Islet of Langerhans (tissue), 1 donor: ENCODE results near the gene PPIF.

Experiments
- FAIRE-seq: peaks from one replicate; lab custom pipeline; 2011; peaks lifted over from hg19 to GRCh38; lab: Jason Lieb, UNC

PPIF gene

DNA sequence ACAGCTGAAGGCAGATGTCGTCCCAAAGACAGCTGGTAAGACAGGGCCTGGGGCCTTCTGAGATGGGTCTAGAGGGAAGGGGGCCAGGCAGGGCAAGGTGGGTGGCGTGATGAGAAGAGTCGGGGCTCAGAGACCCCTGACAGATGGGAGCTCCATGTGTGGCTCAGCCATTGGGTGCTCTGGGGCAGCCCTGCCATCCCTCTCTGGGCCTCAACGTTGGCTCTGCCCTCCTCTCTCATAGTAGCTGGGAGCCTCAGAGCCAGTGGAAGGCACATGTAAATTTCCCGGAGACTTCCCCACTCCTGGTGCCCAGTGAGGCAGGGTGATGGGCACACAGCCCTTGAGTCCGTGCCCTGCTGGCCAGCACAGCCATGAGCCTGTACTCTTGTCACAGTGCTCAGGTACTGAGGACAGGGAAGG, 1.8 kb downstream of the PPIF start:
- FAIRE-seq, result no peak

DNA sequence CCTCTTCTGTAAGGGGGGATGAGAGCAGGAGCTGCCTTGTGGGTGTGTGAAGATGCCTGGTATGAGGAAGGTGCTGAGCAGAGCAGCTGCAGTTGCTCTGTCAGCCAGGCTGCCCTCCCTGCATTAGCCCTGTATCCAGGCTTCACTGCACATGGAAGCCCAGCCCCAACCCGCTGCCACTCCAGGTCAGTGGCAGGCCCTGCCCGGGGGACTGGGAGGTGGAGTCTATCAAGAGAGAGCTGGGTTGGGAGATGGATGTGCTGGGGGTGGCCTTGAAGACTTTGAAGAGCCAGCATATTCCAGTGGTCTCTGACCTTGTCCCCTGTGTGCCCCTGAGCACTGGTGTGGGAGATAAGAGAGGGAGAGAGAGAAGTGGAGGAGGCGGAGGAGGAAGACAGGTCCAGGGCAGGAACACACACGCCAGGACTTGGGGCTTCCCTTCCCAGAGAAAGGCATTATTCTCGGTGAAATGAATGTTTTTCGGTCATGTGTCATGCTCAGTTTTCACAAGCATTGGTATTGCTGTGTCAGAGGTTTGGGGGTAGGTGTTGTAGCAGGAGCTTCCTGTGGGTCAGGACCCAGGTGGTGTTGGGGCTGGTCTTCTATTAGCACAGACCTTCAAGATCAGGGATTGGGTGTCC, 2.6 kb downstream of the PPIF start:
- FAIRE-seq, result no peak

DNA sequence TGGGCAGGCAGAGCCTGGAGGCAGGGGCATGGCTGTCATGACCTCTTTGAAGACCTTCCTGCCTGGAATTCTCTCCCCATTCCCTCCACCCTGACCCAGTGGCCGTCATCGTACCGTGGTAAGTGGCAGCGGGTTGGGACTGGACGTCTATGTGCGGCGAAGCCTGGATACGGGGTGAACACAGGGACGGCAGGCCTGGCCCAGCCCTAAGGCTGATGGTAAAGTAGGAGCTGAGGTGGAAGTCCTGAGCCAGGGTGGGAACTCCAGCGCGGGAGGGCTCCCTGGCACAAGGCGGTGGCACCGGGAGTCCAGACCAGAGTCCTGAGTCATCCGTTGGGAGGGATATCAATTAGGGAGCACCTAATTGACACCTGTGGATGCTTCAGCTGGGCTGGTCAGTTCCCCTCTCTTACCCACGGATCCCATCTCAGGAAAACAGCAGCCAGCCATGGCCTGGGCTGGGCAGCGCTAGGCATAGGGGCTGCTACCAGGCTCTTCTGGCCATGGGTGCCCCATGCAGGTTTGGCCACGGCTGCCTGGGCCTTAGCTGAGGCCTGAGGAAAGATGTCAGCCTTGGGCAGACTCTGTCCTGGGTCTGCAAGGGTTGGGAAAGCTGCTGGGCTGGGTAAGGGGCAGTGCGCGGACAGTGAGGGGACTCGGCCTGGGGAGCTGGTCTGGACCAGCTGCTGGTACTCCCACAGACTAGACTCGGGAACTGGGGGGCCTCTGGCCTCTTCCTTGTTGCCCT, 3.3 kb downstream of the PPIF start:
- no peak for FAIRE-seq

DNA sequence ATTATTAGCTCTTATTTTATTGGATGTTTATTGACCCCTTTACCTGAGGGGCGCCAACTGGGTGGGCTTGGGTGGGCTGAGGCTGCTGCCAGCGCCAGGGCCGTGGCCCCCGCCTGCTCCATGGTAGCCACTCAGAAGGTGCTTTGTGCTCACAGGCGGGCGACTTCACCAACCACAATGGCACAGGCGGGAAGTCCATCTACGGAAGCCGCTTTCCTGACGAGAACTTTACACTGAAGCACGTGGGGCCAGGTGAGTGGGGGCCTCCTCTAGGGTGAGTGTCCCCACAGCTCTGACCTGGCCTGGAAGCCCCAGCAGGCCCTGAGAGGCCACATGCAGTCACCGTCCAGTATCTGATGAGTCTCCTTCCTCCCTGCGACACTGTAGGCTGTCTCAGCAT, 4.1 kb downstream of the PPIF start:
- FAIRE-seq, result no peak

DNA sequence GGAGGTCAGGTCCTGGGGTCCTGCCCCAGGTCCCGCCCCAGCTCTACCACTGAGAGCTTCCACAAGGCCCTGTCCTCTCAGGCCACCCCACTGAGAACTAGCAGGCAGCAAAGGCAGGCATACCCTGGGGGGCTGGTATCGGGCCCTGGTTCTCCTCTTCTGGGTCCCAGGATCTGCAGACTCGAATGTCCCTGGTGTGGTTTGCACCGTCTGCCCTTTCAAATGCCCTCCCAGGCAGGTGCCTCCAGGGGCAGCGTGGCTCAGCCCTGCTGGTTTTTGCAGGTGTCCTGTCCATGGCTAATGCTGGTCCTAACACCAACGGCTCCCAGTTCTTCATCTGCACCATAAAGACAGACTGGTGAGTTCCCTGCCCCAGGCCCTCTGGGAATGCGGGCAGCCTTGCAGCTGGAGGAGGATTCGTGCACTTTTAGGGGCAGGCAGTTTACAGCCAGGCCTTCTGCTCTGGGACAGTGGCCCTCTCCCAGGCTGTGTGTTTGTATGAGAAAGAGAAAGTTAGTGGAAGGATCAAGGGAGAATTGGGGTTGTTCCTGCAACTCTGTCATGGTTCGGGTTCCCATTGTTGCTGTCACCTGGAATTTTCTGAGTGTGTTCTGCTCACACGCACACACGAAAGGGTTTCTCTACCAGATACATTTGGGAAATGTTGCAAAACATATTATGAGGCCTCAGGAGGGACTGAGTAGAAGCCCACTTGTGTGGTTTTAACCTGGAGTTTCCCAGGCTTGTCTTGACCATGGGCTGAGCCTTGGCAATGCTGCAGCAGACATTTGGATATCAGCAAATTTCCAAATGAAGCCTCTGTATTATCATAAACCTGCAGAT, 5.0 kb downstream of the PPIF start:
- FAIRE-seq, result no peak

DNA sequence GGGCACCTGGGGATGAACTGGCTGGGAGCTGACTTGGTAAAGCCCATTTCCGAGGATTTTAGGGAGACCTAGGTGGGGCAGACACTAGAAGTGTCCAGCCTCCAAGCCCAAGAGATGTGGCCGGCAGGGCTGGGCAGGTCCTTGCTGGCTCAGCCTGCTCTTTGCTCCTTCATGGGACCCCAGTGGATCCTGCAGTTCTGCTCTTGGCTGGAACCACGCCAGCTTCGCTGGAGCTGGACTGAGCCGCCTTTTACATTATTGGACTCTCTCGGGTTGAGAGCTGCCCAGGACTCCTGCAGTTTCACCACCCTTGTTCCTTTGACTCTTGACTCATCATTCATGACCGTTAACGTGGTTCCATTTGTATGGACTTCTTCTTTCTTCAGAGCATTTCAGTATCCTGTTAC, 5.7 kb downstream of the PPIF start:
- no peak for FAIRE-seq

DNA sequence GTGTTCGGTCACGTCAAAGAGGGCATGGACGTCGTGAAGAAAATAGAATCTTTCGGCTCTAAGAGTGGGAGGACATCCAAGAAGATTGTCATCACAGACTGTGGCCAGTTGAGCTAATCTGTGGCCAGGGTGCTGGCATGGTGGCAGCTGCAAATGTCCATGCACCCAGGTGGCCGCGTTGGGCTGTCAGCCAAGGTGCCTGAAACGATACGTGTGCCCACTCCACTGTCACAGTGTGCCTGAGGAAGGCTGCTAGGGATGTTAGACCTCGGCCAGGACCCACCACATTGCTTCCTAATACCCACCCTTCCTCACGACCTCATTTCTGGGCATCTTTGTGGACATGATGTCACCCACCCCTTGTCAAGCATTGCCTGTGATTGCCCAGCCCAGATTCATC, 6.5 kb downstream of the PPIF start:
- FAIRE-seq, result no peak

DNA sequence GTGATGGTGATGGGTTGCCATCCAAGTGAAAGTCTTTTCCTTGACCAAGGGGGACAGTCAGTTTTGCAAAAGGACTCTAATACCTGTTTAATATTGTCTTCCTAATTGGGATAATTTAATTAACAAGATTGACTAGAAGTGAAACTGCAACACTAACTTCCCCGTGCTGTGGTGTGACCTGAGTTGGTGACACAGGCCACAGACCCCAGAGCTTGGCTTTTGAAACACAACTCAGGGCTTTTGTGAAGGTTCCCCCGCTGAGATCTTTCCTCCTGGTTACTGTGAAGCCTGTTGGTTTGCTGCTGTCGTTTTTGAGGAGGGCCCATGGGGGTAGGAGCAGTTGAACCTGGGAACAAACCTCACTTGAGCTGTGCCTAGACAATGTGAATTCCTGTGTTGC, 6.9 kb downstream of the PPIF start:
- no peak for FAIRE-seq

DNA sequence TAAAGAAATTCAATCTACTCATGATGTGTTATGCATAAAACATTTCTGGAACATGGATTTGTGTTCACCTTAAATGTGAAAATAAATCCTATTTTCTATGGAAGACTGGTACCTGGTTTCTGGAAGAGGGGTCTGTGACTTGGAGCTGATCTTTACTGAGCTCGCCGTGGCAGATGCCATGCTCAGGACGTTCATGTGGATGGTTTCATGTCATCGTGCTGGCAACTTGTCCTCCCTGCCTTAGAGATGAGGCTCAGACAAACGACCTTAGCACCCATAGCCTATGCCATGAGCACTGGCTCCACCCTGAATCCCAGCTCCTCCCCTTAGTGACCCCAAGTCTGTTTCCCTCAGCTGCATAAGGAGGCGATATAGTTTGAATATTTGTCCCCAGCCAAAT, 7.3 kb downstream of the PPIF start:
- no peak for FAIRE-seq

DNA sequence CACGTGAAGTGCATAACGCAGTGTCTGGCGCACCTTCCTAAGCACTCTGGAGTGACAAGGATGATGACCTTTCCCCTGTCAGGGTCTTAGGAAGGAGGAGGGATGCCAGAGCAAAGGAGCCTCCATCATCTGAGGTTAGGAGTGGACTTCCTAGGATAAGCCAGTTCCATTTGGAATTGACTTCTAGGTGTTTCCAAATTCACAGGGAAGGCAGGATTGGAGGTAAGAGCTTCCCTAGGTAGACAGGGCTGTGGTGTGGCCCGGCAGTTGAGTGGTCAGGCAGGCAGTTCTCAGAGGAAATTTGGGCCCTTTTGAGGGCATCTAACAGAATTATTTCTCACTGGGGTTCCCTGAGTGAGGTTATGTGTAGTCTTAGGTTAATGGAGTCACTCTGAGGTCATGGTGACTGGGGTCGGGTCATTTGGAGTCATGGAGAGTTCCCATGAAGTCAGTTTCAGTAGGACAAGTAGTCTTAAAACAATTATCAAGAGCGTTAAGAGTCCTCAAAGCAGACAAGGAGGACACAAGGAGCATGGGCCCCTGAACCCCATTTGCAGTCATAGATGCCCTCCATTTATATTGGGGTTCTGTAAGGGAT, 8.2 kb downstream of the PPIF start:
- no peak for FAIRE-seq

DNA sequence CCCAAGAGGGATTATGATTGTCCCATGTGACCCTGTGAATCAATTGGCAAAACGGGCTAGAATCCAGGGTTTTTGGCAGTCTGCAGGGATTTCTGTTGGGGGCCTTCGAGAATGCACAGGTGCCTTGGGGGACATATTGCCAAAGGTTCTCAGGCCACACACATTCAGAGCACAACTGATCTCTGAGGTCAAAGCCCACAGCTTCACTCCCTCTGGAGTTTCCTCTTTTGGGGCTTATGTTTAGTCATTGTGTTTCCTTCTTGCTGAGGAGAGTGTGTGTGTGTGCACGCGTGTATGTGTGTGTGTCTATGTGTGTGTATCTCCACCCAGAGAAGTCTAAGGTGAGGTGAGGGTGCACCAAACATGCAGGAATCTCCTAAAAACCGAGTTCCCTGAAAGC, 8.8 kb downstream of the PPIF start:
- FAIRE-seq, result no peak

DNA sequence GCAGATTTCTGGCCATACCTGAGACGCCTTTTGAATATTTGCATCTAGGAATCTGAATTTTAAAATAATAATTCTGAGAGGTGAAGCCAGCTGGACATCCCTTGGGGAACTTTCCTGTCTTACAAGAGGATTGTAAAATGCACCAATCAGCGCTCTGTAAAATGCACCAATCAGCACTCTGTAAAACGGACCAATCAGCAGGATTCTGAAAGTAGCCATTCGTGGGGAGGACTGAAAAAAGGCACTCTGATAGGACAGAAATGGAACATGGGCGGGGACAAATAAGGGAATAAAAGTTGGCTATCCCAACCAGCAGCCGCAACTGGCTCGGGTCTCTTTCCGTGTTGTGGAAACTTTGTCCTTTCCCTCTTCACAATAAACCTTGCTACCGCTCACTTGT, 9.9 kb downstream of the PPIF start:
- no peak for FAIRE-seq

DNA sequence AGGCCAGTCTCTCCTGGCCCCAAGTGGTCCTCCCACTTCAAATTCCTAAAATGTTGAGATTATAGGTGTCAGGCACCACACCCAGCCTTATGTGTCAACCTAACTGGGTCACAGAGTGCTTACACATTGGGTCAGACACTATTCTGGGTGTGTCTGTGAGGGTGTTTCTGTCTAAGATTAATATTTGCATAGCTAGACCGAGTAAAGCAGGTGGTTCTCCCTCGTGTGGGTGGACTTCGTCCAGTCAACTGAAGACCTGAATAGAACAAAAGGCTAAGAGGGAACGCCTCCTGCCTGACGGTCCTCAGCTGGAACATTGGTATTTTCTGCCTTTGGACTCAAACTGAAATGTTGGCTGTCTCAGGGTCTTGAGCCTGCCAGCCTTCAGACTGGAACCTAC, 11.5 kb downstream of the PPIF start:
- no peak for FAIRE-seq

DNA sequence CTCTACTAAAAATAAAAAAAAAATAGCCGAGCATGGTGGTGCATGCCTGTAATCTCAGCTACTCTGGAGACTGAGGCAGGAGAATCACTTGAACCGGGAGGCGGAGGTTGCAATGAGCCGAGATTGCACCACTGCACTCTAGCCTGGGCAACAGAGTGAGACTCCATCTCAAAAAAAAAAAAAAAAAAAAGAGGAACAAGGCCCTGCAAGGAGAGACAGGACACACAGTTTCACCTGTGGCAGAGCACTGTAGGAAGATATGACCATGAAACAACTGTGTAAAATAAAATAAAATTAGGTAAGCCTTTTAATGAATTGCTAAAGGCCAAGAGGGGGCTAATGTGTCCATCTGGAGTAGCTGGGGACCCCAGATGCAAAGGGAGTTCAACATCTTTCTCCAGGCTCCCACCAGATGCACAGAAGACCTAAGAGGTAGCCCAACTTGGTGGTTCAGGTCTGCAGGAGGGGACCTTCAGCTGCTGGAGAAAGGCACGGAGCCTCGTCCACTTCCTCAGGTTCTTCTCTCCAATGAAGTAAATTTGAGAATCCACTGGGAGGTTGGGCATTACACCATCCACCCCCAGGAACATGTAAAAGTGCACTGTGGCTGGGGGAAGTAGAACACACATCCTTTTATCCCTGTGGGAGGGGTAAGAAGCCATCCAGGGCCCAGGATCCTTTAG, 12.7 kb downstream of the PPIF start:
- FAIRE-seq, result no peak

DNA sequence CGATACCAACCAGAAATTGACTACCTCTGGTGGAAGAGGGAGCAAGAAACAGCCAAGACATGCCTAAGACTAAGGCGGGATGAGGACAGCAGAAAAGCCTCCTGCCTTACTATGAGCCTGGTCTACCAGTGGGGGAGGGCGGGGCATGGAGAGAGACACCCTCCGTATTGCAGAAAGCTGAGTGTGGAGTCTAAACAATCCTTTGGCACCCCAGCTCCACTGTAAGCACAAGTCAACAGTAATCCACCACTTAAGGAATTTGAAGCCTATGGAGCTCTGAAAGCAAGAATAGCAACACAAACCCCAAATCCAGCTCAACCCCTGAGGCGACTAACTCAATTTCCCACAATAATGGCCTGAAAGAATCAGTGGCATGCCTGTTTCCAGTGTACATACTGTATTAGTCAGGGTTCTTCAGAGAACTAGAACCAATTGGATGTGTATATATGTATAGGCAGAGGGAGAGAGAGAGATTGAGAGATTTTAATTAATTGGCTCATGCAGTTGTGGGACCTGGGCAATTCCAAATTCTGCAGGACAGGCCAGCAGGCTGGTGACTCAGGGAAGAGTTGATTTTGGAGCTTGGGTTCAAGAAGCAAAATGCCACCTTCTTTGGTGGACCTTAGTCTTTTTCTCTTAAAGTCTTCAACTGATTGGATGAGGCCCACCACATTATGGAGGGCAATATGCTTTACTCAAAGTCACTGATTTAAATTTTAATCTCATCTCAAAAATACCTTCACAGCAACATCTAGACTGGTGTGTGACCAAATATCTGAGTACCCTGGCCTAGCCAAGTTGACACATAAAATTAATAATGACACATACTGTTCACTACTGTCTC, 13.5 kb downstream of the PPIF start:
- FAIRE-seq, result no peak

DNA sequence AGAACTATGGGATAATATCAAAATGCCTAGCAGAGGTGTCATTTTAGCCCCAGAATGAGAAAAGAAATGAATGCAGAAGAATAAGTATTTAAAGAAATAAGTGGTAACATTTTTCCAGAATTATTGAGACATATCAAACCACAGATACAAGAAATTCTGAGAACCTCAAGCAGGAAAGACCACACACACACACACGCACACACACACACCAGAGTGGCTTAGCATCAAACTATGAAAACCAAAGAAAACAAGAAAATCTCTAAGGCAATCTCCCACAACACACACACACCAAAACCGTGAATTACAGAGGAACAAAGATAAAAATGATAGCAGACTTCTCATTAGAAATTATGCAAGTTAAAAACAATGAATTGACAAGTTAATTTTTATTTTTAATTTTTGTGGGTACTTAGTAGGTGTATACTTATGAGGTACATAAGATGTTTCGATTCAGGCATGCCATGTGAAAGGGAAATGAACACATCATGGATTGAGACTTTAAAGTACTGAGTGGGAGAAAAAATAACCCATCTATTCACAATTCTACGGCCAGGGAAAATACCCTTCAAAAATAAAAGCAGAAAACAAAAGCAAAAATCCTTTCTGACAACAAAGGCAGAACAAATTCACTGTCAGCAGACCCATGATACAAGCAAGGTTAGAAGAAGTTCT, 14.6 kb downstream of the PPIF start:
- no peak for FAIRE-seq

DNA sequence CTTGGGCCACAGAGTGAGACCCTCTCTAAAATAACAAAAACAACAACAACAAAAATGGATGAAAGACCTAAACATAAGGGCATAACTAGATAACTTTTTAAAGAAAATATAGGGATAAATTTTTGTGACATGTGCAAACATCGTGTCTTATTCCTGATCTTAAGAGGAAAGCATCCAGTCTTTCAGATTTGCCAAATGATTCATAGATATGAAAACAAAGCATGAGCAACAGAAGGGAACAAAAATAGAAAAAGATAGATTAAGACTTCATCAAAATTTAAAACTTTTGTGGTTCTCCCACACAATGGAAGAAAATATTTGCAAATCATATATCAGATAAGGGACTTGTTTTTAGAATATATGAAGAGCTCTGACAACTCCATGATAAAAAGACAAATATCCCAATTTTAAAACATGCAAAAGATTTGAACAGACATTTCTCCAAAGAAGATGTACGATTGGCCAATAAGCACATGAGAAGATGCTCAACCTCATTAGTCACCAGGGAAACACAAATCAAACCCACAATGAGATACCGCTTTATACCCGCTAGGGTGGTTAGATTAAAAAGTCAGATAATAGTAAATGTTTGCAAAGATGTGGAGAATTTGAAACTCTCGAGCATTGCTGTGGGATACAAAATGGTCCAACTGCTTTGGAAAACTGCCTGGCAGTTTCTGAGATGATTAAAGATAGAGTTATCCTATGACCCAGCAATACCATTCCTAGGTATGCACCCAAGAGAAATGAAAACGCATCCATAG, 20.3 kb downstream of the PPIF start:
- no peak for FAIRE-seq

DNA sequence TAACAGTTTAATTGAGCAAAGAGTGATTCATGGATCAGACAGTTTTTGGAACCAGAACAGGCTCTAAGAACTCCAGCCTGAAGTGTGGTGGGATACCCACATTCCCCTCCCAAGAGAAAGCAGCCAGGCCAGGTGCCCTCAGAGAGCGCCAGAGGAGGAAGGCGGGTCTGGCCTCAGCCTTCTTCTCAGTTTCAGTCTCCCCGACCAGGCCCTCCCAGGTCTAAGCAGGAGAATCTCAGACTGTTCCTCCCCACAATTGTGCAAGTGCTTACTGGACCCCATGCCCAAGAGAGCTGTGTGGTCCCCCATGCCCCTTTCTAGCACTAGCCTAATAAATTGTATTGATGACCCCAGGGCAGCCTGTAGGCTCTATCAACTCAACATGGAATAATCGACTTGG, 25.6 kb downstream of the PPIF start:
- FAIRE-seq, result no peak

DNA sequence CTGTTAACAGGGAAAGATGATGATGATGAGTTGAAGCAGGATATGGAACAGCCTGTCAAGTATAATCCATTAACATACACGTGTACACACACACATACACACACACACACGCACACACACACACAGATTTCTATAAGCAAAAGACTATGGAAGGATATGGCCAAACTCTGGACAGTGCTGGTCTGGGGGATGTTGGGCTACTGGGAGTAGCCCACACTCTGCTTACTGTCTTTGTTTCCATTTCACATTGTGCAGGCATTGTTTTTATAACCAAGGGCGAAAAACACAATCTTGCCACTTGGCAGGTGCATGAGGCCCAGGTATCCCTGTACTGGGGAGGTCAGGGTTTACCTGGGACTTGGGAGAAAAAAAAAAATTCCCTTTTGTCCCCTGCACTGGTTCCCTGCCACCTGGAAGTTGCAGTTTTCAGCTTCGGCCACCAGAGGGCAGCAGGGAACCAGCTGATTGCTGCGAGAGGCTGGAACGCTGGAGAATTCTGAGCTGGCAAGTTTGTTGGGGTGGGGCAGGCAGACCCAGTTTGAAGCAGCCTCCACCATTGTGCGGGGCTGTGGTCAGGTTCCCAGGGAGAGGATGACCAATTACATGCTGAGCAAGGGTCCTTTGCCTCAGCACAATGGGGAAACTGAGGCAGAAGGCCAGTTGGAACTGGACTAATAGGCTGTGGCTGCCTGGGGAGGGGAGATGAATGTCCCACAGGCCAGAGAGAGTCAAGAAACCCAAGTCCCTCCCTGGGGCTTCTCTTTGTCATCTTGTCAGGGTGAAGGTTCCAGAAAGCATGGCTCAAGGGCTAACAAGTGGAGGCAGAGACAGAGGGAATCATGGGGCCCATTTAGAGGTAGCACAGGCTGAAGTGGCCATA, 27.3 kb downstream of the PPIF start:
- FAIRE-seq, result no peak
